ENCODE results near the gene GJD2. TPM values are rescaled to one million over a fixed set of nuclear protein-coding genes. Genes with fewer than 3 reads are reported as not detected.

GJD2 gene
- total RNA-seq, 4 donors from 2014 or later: not detected

DNA sequence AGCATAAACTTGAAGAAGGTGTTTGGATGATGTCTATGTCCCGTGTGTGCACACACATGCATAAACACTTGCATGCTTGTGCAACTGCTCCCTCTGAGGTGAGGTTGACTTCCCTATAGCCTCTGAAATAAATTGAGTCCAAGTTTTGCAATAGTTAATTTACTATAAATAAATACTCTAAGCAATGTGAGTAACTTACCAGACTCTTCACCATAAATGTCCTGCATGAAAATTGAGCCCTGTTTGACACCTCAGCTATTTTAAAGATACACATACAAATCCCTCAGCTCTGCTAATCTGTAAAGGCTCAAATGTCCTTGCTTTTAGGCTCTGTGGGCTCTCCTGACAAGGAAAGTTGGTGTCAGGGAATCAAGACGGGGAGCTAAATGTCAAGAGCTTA, 37.1 kb downstream of the GJD2 start:
- TF ChIP-seq POLR2AphosphoS5 (IDR thresholded peaks at IDR 0.05): no peak
- DNase-seq: no peak
- Histone ChIP-seq H3K27ac (no peak overlapping the region), H3K4me3 (no peak overlapping the region), H3K36me3 (no peaks in the 10 kb centered on the region), H3K27me3 (peaks cover 16% of the 10 kb centered on the region), H3K4me1 (peaks cover 0 to 6% (median 2%) of the 10 kb centered on the region in 4 donors), H3K9me3 (no peaks in the 10 kb centered on the region)
- WGBS, 2 donors (ENCODE audit: low coverage in 1 of 2): 33 to 51% methylated on average over 1 to 2 of the region's 2 CpGs
- in situ Hi-C loops (cut with MboI; ENCODE audit: low pct_ligation_motif_present in 1 of 4, low pct_unique_long_range_greater_than_20kb in 1 of 4, low sequenced_read_pairs in 3 of 4) (no loop called here), intact Hi-C loops (cut with DNase I; ENCODE audit: low total_unique reads) (no loop called here)

DNA sequence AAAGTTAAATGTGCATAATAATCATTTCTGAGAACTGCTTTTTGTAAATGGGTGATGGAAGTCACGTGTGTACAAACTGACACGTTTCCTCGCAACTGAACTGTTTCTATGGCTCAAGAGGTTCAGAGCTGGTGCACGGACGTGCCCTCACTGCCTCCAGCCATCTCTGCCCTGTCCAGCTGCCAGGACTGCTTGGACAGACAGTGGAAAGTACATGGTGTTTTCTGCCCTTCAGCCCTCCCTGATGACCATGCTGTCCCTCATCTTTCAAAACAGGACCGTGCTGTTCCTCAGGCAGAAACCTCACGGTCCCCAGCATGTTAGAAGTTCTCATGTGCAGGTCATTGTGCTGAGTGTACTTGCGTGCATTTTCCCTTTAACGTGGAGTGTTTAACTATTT, 38.7 kb downstream of the GJD2 start:
- 73% methylated on average over 9 of the region's 9 CpGs; no CpG with 5 or more reads in 1 of the 2 donors for WGBS, 2 donors (ENCODE audit: low coverage in 1 of 2)
- intact Hi-C loops (cut with DNase I; ENCODE audit: low total_unique reads): no loop called here

DNA sequence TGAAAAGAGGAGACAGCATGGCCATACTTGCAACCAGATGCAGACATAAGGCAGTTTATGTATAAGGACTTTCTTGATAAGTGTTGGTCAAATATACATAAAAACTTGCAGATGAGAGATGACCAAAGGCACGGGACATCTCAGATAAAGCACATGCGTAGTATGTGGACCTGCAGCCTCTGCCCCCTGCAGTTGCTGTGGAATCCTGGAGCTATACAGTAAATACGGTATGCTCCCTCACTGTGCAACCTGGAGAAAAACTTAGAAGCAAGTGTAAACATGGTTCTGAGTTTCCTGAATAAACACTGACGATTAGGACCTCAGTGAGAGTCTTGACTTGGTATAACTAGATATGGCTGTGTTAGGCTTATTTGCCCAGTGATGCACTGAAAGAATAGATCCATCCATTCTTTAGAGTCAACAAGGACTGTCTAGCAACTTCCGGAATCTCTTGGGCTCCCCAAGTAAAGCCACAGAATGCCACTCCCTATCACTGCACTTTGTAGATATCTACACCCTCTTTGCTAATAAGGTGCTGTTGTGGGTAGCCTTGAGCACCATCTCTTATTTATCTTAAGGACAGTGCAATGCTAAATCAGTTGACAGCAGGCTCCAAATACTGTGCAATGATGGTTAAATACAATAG, 40.2 kb downstream of the GJD2 start:
- intact Hi-C loops (cut with DNase I; ENCODE audit: low total_unique reads) (no loop called here), in situ Hi-C loops (cut with MboI; ENCODE audit: low pct_ligation_motif_present in 1 of 4, low pct_unique_long_range_greater_than_20kb in 1 of 4, low sequenced_read_pairs in 3 of 4) (no loop called here)
- no peak for TF ChIP-seq POLR2AphosphoS5 (IDR thresholded peaks at IDR 0.05)
- TF ChIP-seq, protein P1, sequence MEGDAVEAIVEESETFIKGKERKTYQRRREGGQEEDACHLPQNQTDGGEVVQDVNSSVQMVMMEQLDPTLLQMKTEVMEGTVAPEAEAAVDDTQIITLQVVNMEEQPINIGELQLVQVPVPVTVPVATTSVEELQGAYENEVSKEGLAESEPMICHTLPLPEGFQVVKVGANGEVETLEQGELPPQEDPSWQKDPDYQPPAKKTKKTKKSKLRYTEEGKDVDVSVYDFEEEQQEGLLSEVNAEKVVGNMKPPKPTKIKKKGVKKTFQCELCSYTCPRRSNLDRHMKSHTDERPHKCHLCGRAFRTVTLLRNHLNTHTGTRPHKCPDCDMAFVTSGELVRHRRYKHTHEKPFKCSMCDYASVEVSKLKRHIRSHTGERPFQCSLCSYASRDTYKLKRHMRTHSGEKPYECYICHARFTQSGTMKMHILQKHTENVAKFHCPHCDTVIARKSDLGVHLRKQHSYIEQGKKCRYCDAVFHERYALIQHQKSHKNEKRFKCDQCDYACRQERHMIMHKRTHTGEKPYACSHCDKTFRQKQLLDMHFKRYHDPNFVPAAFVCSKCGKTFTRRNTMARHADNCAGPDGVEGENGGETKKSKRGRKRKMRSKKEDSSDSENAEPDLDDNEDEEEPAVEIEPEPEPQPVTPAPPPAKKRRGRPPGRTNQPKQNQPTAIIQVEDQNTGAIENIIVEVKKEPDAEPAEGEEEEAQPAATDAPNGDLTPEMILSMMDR (IDR thresholded peaks at IDR 0.05): no peak
- TF ChIP-seq POLR2A (IDR thresholded peaks at IDR 0.05): no peak
- no peak for TF ChIP-seq EP300 (IDR thresholded peaks at IDR 0.05; ENCODE audit: low read depth)
- Histone ChIP-seq H3K9me3 (no peaks in the 10 kb centered on the region), H3K36me3 (no peaks in the 10 kb centered on the region), H3K4me3 (no peak overlapping the region), H3K27me3 (no peaks in the 10 kb centered on the region), H3K4me1 (no peaks in the 10 kb centered on the region), H3K27ac (no peak overlapping the region)
- no peak for DNase-seq
- 67 to 71% methylated on average over 3 to 5 of the region's 5 CpGs for WGBS, 2 donors (ENCODE audit: low coverage in 1 of 2)

More for the DNA sequence above, 38.7 kb downstream of the GJD2 start:
- no peaks in the 10 kb centered on the region for H3K27me3 ChIP-seq
- no peak overlapping the region for H3K4me3 ChIP-seq
- no peaks in the 10 kb centered on the region for H3K4me1 ChIP-seq
- DNase-seq: no peak
- no peaks in the 10 kb centered on the region for H3K9me3 ChIP-seq
- H3K27ac ChIP-seq: no peak overlapping the region
- in situ Hi-C loops (cut with MboI; ENCODE audit: low pct_ligation_motif_present in 1 of 4, low pct_unique_long_range_greater_than_20kb in 1 of 4, low sequenced_read_pairs in 3 of 4): no loop called here
- no peaks in the 10 kb centered on the region for H3K36me3 ChIP-seq
- TF ChIP-seq POLR2A (IDR thresholded peaks at IDR 0.05): no peak
- TF ChIP-seq, protein P1 (IDR thresholded peaks at IDR 0.05): no peak
- TF ChIP-seq POLR2AphosphoS5 (IDR thresholded peaks at IDR 0.05): no peak
- TF ChIP-seq EP300 (IDR thresholded peaks at IDR 0.05; ENCODE audit: low read depth): no peak

DNA sequence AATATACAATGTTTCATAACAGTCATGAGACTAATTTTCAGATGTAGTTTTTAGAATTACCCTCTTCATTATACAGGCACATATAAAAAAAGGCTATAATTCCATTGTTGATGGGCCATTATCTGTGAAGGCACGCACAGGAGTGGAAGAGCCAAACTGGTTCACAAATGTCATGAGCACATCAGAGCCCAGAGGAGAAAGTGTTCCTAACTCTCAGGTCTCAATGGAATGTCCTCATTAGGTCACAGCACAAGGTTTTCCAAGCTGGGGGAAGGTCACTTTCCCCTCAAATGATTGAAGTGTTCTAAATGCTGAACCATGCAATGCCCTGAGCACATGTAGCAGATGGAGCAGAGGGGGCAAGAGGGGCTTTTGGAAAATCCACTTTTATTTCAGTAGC, 41.2 kb downstream of the GJD2 start:
- no peak overlapping the region for H3K4me3 ChIP-seq
- in situ Hi-C loops (cut with MboI; ENCODE audit: low pct_ligation_motif_present in 1 of 4, low pct_unique_long_range_greater_than_20kb in 1 of 4, low sequenced_read_pairs in 3 of 4): no loop called here
- no peak overlapping the region for H3K27ac ChIP-seq
- H3K9me3 ChIP-seq: no peaks in the 10 kb centered on the region
- no peak for DNase-seq
- intact Hi-C loops (cut with DNase I; ENCODE audit: low total_unique reads): no loop called here
- H3K4me1 ChIP-seq: no peaks in the 10 kb centered on the region
- H3K36me3 ChIP-seq: no peaks in the 10 kb centered on the region
- H3K27me3 ChIP-seq: no peaks in the 10 kb centered on the region
- 40 to 61% methylated on average over 1 of the region's 1 CpG for WGBS, 2 donors (ENCODE audit: low coverage in 1 of 2)
- TF ChIP-seq POLR2A (IDR thresholded peaks at IDR 0.05) (no peak), EP300 (IDR thresholded peaks at IDR 0.05; ENCODE audit: low read depth) (no peak), POLR2AphosphoS5 (IDR thresholded peaks at IDR 0.05) (no peak)
- TF ChIP-seq, protein P1 (IDR thresholded peaks at IDR 0.05): no peak

DNA sequence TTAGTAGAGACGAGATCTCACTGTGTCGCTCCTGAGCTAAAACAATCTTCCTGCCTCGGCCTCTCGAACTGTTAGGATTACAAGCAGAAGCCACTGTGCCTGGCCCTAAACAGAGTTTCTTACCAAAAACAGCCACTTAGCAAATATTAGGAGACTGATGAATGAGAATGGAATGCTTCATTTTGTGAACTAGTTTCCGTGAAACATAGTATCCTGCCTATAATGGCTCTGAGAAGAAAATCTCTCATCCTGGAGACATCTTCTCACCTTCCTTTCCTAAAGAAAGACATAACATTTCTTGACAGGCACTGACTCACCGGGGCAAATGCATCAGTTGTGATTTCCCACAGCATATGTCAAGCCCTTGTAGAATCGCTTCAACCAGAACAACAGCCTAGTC, 44.9 kb downstream of the GJD2 start:
- Histone ChIP-seq H3K27ac (no peak overlapping the region), H3K27me3 (no peaks in the 10 kb centered on the region), H3K4me3 (no peak overlapping the region), H3K36me3 (no peaks in the 10 kb centered on the region), H3K9me3 (no peaks in the 10 kb centered on the region), H3K4me1 (no peaks in the 10 kb centered on the region)
- no peak for DNase-seq
- TF ChIP-seq, protein P1 (IDR thresholded peaks at IDR 0.05): no peak
- TF ChIP-seq POLR2A (IDR thresholded peaks at IDR 0.05): no peak
- no peak for TF ChIP-seq EP300 (IDR thresholded peaks at IDR 0.05; ENCODE audit: low read depth)
- no peak for TF ChIP-seq POLR2AphosphoS5 (IDR thresholded peaks at IDR 0.05)
- intact Hi-C loops (cut with DNase I; ENCODE audit: low total_unique reads): no loop called here
- in situ Hi-C loops (cut with MboI; ENCODE audit: low pct_ligation_motif_present in 1 of 4, low pct_unique_long_range_greater_than_20kb in 1 of 4, low sequenced_read_pairs in 3 of 4): no loop called here
- 79 to 81% methylated on average over 7 of the region's 7 CpGs for WGBS, 2 donors (ENCODE audit: low coverage in 1 of 2)
